PFSK-1 (cell line): Measurements from ENCODE around the gene RCAN3.

Experiments
- POLR2AphosphoS5 ChIP-seq: IDR thresholded peaks from 2 replicates; pipeline ENCODE4 v1.6.1; 2012; ENCODE audit warnings: low read depth, mild to moderate bottlenecking, control low read depth, low read length, moderate library complexity
- REST ChIP-seq, 2 experiments: IDR thresholded peaks; 2 replicates each; pipeline versions ENCODE4 v1.6.1 to v1.8.0; 2011 to 2012; ENCODE audit warnings: low read depth in 2 of 2, low read length in 2 of 2, control low read depth in 1 of 2, inconsistent platforms in 1 of 2, mild to moderate bottlenecking in 1 of 2, moderate library complexity in 1 of 2; ENCODE audit not compliant: insufficient read depth in 1 of 2
- SIN3A ChIP-seq: IDR thresholded peaks from 2 replicates; pipeline ENCODE4 v1.6.1; 2012; ENCODE audit warnings: mild to moderate bottlenecking, low read length, moderate library complexity, borderline replicate concordance; ENCODE audit not compliant: insufficient read depth

GRCh38 chr1:24567792-24568388 is 65.3 kb downstream of the RCAN3 start:
- TF ChIP-seq POLR2AphosphoS5 (no peak), SIN3A (no peak), REST (IDR thresholded peaks at IDR 0.05; ENCODE audit: insufficient read depth in 1 of 2, low read depth in 2 of 2, low read length in 2 of 2) (no peak)
